K562 (cell line): ENCODE data around the gene IKZF3. TPM values are rescaled to one million over a fixed set of nuclear protein-coding genes. Genes with fewer than 3 reads are reported as not detected.

Experiments
- ETV6 ChIP-seq, 3 experiments: fragments of 150-350 bp in 1 of 3; sonication (generic) in 1 of 3; formaldehyde crosslinking in 1 of 3; IDR thresholded peaks; 2 replicates each; pipeline versions ENCODE4 v1.6.1 to v1.8.0; 2014 to 2022; ENCODE audit warnings: borderline replicate concordance in 2 of 3, low read depth in 2 of 3, antibody characterized with exemption in 1 of 3, low read length in 1 of 3, mild to moderate bottlenecking in 1 of 3, missing genetic modification reagents in 1 of 3
- FOXP1 ChIP-seq: sonication (generic); formaldehyde crosslinking; IDR thresholded peaks from 2 replicates; pipeline ENCODE4 v1.8.0; 2022; ENCODE audit warnings: mild to moderate bottlenecking, missing genetic modification reagents
- HOMEZ ChIP-seq: fragments of 250-450 bp; sonication (Bioruptor Pico); IDR thresholded peaks from 2 replicates; pipeline ENCODE4 v1.4.0; 2020; ENCODE audit warnings: mild to moderate bottlenecking, moderate library complexity
- KLF13 ChIP-seq: fragments of 450-650 bp; IDR thresholded peaks from 2 replicates; pipeline ENCODE4 v1.6.1; 2016; ENCODE audit warnings: missing genetic modification characterization, low read depth, mild to moderate bottlenecking, missing compliant biosample characterization, moderate library complexity, borderline replicate concordance
- MLLT1 ChIP-seq, 2 experiments: fragments of 450-650 bp; IDR thresholded peaks; 2 replicates each; pipeline ENCODE4 v1.6.1; 2016
- MYBL2 ChIP-seq, 2 experiments: fragments of 450-650 bp in 1 of 2; sonication (generic) in 1 of 2; formaldehyde crosslinking in 1 of 2; IDR thresholded peaks; 2 replicates each; pipeline versions ENCODE4 v1.6.1 to v1.8.1; 2017 to 2022; ENCODE audit warnings: borderline replicate concordance in 1 of 2, inconsistent platforms in 1 of 2, low read depth in 1 of 2, mild to moderate bottlenecking in 1 of 2, missing genetic modification reagents in 1 of 2, moderate library complexity in 1 of 2
- RBM39 ChIP-seq: fragments of 200-400 bp; formaldehyde crosslinking; optimal IDR thresholded peaks from 2 replicates; pipeline ENCODE3; 2018; ENCODE audit warnings: low read depth, low read length
- RNF2 ChIP-seq: sonication (generic); IDR thresholded peaks from 2 replicates; pipeline ENCODE4 v1.6.1; 2016
- RUNX1 ChIP-seq: sonication (generic); IDR thresholded peaks from 2 replicates; pipeline ENCODE4 v1.6.1; 2016; ENCODE audit warnings: antibody characterized with exemption, low read depth
- SPI1 ChIP-seq: IDR thresholded peaks from 2 replicates; pipeline ENCODE4 v1.6.1; 2011; ENCODE audit warnings: low read depth, low read length, control low read depth, borderline replicate concordance
- UBTF ChIP-seq, 2 experiments: IDR thresholded peaks; 2 replicates each; pipeline ENCODE4 v1.6.1; 2012; ENCODE audit warnings: improper control_type of control experiment in 2 of 2, low read depth in 2 of 2, low read length in 2 of 2, borderline replicate concordance in 1 of 2
- ZFP91 ChIP-seq: sonication (generic); formaldehyde crosslinking; IDR thresholded peaks from 2 replicates; pipeline ENCODE4 v1.8.0; 2022; ENCODE audit warnings: mild to moderate bottlenecking, missing genetic modification reagents
- ZNF232 ChIP-seq: sonication (generic); formaldehyde crosslinking; IDR thresholded peaks from 2 replicates; pipeline ENCODE4 v1.8.0; 2022; ENCODE audit warnings: mild to moderate bottlenecking, missing genetic modification reagents
- ZNF239 ChIP-seq: fragments of 250-450 bp; sonication (Bioruptor Pico); IDR thresholded peaks from 2 replicates; pipeline ENCODE4 v1.4.0; 2020; ENCODE audit warnings: mild to moderate bottlenecking
- ZNF431 ChIP-seq: sonication (generic); formaldehyde crosslinking; IDR thresholded peaks from 2 replicates; pipeline ENCODE4 v1.8.0; 2022; ENCODE audit warnings: mild to moderate bottlenecking, missing genetic modification reagents
- ZNF561 ChIP-seq: fragments of 450-650 bp; formaldehyde crosslinking; conservative IDR thresholded peaks from 2 replicates; pipeline ENCODE4 v1.4.0; 2020; ENCODE audit warnings: mild to moderate bottlenecking, moderate library complexity
- ZNF740 ChIP-seq, 3 experiments: fragments of 200-800 bp in 1 of 3; sonication (Bioruptor generic) in 1 of 3; sonication (generic) in 1 of 3; formaldehyde crosslinking in 1 of 3; IDR thresholded peaks; 2 replicates each; pipeline versions ENCODE4 v1.6.1 to v1.8.0; 2016 to 2022; ENCODE audit warnings: mild to moderate bottlenecking in 2 of 3, missing compliant biosample characterization in 2 of 3, missing genetic modification characterization in 2 of 3, missing genetic modification reagents in 1 of 3
- polyA plus RNA-seq, 8 experiments: library from polyadenylated mRNA; depleted of rRNA in 4 of 8; stranded (reverse) in 5 of 8; unstranded in 3 of 8; fragments of >200 nt; fragmentation: Nextera tagmentation in 2 of 8; fragmentation: Illumina TruSeq in 1 of 8; extraction: Ambion mirVana in 2 of 8; extraction: Trizol in 1 of 8; gene quantifications; 2 replicates each; pipeline versions ENCODE4 v1.2.1 to v1.2.3, GENCODE V29; 2011 to 2014; ENCODE audit warnings: inconsistent platforms in 1 of 8, missing spikeins in 1 of 8
- total RNA-seq, 7 experiments: library from RNA; depleted of rRNA in 6 of 7; stranded (reverse); fragments of >200 nt in 6 of 7; fragmentation: Illumina TruSeq in 2 of 7; extraction: Trizol in 2 of 7; gene quantifications; 2 replicates each; pipeline versions ENCODE4 v1.2.1 to v1.2.3, GENCODE V29; 2011 to 2021; ENCODE audit warnings: low replicate concordance in 1 of 7

Gene IKZF3
- total and polyA plus RNA-seq, 9 of the 15 experiments (the other 6 are each of a cell fraction or from before 2014, with no cell fraction given) = 0.06 to 1.6 (median 0.62) TPM

- TF ChIP-seq UBTF (IDR thresholded peaks at IDR 0.05; ENCODE audit: borderline replicate concordance in 1 of 2, low read depth in 2 of 2, low read length in 2 of 2) = peak; percentile 80 to 87; a peak in 3 of 4 replicates
- no peak for TF ChIP-seq ZFP91 (CRISPR knock-in tag)
- TF ChIP-seq MLLT1 (IDR thresholded peaks at IDR 0.05) = no peak
- no peak for TF ChIP-seq KLF13 (tag)
- no peak for TF ChIP-seq MYBL2 (IDR thresholded peaks at IDR 0.05; ENCODE audit: low read depth)
- no peak for TF ChIP-seq MYBL2 (CRISPR knock-in tag; IDR thresholded peaks at IDR 0.05; ENCODE audit: borderline replicate concordance)
- TF ChIP-seq ZNF561 (CRISPR knock-in tag) = no peak
- TF ChIP-seq RNF2 = peak; percentile 86
- TF ChIP-seq HOMEZ (CRISPR knock-in tag) = no peak
- TF ChIP-seq ETV6 (IDR thresholded peaks at IDR 0.05; ENCODE audit: borderline replicate concordance in 1 of 2, low read depth in 2 of 2, low read length in 1 of 2) = no peak
- TF ChIP-seq ETV6 (CRISPR knock-in tag; IDR thresholded peaks at IDR 0.05; ENCODE audit: borderline replicate concordance) = no peak
- no peak for TF ChIP-seq FOXP1 (CRISPR knock-in tag)
- TF ChIP-seq SPI1 = no peak
- no peak for TF ChIP-seq ZNF431 (CRISPR knock-in tag)
- no peak for TF ChIP-seq ZNF239
- no peak for TF ChIP-seq RUNX1
- no peak for TF ChIP-seq ZNF740 (CRISPR knock-in tag; IDR thresholded peaks at IDR 0.05)
- TF ChIP-seq ZNF740 (tag; IDR thresholded peaks at IDR 0.05) = no peak
- no peak for TF ChIP-seq ZNF232 (CRISPR knock-in tag)
- TF ChIP-seq RBM39 = no peak
Observed at GRCh38 chr17:39863918-39864746, at the start of gene IKZF3 (continued).
